Measurements from ENCODE around the gene TDRD6. TPM values are rescaled to one million over a fixed set of nuclear protein-coding genes. Genes with fewer than 3 reads are reported as not detected.

TDRD6 gene
- total RNA-seq, 1 donor = 0.36 TPM

DNA sequence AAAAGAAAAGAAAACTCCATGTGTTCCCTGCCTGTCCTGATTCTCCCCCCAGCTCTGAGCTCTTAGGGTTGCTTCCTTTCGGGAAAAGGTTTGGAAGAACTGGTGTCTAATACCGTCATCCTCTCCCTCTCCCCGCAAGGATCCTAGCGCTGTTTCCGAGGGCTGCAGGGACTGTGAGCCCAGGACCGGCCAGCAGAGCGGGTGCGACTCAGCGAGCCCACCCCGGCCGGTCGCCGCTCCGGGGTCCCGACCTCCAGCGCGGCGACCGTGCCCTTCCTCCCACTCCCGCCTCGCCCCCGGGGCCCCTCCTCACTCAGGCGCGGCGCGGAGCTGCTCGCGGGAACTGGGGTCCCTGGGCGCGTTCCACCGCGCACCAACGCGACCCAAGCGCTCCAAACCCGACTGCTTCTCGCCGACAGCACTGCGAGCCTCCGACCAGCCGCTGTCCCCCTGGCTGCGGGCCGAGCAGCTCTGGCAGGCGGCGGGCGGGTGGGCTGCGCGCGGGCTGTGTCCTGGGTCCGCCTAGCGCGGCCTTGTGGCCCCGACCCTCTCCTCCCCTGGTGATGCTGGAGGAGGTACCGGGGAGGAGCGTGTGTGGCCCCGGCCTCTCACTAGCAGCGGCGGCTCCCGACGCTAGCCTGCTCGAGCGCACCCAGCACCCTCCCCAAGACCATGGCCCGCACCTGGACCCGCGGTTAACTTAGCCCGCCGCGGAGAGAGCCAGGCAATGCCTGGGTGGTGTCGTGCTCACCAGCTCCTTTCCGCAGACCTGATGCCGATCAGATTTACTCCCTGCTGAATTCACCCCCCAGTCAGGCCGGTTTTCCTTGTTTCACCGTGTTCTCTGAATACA, 47.4 kb downstream of the TDRD6 start, which contains the start of gene PLA2G7:
Gene PLA2G7, minus strand, starts transcription at position 509 of the 853 bp plus-strand sequence. CDS start 12,484 bp downstream, outside the sequence.
- no peaks in the 10 kb centered on the region for H3K9me3 ChIP-seq (ENCODE audit: low read depth, low read length)
- TF ChIP-seq, protein P1, sequence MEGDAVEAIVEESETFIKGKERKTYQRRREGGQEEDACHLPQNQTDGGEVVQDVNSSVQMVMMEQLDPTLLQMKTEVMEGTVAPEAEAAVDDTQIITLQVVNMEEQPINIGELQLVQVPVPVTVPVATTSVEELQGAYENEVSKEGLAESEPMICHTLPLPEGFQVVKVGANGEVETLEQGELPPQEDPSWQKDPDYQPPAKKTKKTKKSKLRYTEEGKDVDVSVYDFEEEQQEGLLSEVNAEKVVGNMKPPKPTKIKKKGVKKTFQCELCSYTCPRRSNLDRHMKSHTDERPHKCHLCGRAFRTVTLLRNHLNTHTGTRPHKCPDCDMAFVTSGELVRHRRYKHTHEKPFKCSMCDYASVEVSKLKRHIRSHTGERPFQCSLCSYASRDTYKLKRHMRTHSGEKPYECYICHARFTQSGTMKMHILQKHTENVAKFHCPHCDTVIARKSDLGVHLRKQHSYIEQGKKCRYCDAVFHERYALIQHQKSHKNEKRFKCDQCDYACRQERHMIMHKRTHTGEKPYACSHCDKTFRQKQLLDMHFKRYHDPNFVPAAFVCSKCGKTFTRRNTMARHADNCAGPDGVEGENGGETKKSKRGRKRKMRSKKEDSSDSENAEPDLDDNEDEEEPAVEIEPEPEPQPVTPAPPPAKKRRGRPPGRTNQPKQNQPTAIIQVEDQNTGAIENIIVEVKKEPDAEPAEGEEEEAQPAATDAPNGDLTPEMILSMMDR (IDR thresholded peaks at IDR 0.05; ENCODE audit: extremely low read depth, low read depth, low read length) = no peak
- H3K4me3 ChIP-seq (ENCODE audit: insufficient read depth, low read length) = peak within 1 kb of the TSS; percentile 43
- H3K27me3 ChIP-seq (ENCODE audit: insufficient read depth, low read length) = peaks cover 38% of the 10 kb centered on the region
- H3K36me3 ChIP-seq (ENCODE audit: insufficient read depth, low read length) = no peaks in the 10 kb centered on the region
- H3K4me2 ChIP-seq (ENCODE audit: insufficient read depth, low read length) = peak within 1 kb of the TSS; percentile 69
- H4K20me1 ChIP-seq (ENCODE audit: insufficient read depth, low read length) = no peaks in the 10 kb centered on the region
- DNase-seq (ENCODE audit: insufficient read length, low spot score, missing footprints) = peak; percentile 79
- no peak within 1 kb of the TSS for H2AFZ ChIP-seq (ENCODE audit: low read length)
- no peaks in the 10 kb centered on the region for H3K79me2 ChIP-seq (ENCODE audit: insufficient read depth, low read length)
- H3K27ac ChIP-seq (ENCODE audit: low read depth, low read length) = no peak within 1 kb of the TSS
- no peaks in the 10 kb centered on the region for H3K4me1 ChIP-seq (ENCODE audit: insufficient read depth, low read length)

DNA sequence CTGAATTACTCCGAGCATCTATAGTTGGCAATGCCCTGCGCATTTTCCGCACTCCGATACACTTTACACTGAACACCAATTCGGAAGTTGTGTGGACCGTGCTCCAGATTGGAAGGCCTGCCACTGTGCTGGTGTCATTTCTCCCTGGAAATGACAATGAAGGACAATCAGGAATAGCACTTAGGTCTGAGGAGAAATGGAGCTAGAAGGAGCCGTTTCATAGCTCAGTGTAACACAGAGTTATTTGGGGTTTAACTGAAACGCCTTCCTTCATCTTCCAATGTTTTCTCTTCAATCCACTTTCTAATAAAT, 48.0 kb downstream of the TDRD6 start:
- TF ChIP-seq, protein P1 (IDR thresholded peaks at IDR 0.05; ENCODE audit: extremely low read depth, low read depth, low read length) = no peak
- Histone ChIP-seq H3K27me3 (ENCODE audit: insufficient read depth, low read length) (peaks cover 38% of the 10 kb centered on the region), H2AFZ (ENCODE audit: low read length) (no peak overlapping the region), H3K79me2 (ENCODE audit: insufficient read depth, low read length) (no peaks in the 10 kb centered on the region), H3K27ac (ENCODE audit: low read depth, low read length) (no peak overlapping the region), H3K4me3 (ENCODE audit: insufficient read depth, low read length) (peak overlapping the region; percentile 43), H3K4me1 (ENCODE audit: insufficient read depth, low read length) (no peaks in the 10 kb centered on the region), H3K9me3 (ENCODE audit: low read depth, low read length) (no peaks in the 10 kb centered on the region), H4K20me1 (ENCODE audit: insufficient read depth, low read length) (no peaks in the 10 kb centered on the region), H3K4me2 (ENCODE audit: insufficient read depth, low read length) (peak overlapping the region; percentile 23), H3K36me3 (ENCODE audit: insufficient read depth, low read length) (no peaks in the 10 kb centered on the region)
- DNase-seq (ENCODE audit: insufficient read length, low spot score, missing footprints) = no peak

DNA sequence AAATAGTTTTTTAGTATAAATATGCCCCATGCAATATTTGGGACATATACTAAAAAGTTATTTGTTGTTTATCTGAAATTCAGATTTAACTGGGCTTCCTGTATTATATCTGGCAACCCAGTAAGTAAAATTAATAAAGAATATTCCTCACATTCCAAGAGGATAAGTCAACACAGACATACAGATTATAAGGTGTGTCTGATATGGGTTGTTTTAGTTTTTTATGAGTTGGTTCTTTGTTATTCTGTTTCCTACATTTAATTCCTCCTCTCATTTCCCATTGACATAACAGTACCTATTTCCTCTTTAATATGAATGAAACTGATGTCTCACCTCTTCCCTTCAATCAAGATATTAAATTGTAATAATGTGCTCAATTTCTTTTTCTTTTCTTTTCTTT, 49.2 kb downstream of the TDRD6 start:
- Histone ChIP-seq H4K20me1 (ENCODE audit: insufficient read depth, low read length) (no peaks in the 10 kb centered on the region), H3K4me3 (ENCODE audit: insufficient read depth, low read length) (no peak overlapping the region), H3K4me2 (ENCODE audit: insufficient read depth, low read length) (no peak overlapping the region), H3K27ac (ENCODE audit: low read depth, low read length) (no peak overlapping the region), H3K27me3 (ENCODE audit: insufficient read depth, low read length) (peaks cover 38% of the 10 kb centered on the region), H3K79me2 (ENCODE audit: insufficient read depth, low read length) (no peaks in the 10 kb centered on the region), H3K9me3 (ENCODE audit: low read depth, low read length) (no peaks in the 10 kb centered on the region), H2AFZ (ENCODE audit: low read length) (no peak overlapping the region), H3K4me1 (ENCODE audit: insufficient read depth, low read length) (no peaks in the 10 kb centered on the region), H3K36me3 (ENCODE audit: insufficient read depth, low read length) (no peaks in the 10 kb centered on the region)
- no peak for DNase-seq (ENCODE audit: insufficient read length, low spot score, missing footprints)
- TF ChIP-seq, protein P1 (IDR thresholded peaks at IDR 0.05; ENCODE audit: extremely low read depth, low read depth, low read length) = no peak

DNA sequence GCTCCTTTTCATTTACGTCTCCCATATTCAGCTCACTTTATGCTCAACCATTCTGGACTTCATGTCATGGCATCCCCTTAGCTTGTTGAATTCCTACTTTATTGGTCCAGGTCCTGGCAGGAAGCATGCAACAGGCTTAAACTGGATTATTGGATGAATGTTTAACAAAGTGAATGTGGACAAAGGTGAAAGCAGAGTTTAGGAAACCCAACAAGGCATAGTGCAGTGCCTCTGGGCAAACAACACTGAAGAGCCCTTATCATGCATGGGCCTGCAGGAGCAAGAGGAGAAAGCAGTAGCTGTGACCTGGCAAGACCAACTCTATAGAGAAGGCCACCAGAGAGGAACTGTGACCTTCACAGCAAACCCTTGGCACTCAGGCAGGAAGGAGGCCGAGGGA, 53.8 kb downstream of the TDRD6 start:
- Histone ChIP-seq H3K27me3 (ENCODE audit: insufficient read depth, low read length) (peaks cover 2% of the 10 kb centered on the region), H2AFZ (ENCODE audit: low read length) (no peak overlapping the region), H3K4me1 (ENCODE audit: insufficient read depth, low read length) (no peaks in the 10 kb centered on the region), H4K20me1 (ENCODE audit: insufficient read depth, low read length) (no peaks in the 10 kb centered on the region), H3K4me2 (ENCODE audit: insufficient read depth, low read length) (no peak overlapping the region), H3K9me3 (ENCODE audit: low read depth, low read length) (no peaks in the 10 kb centered on the region), H3K4me3 (ENCODE audit: insufficient read depth, low read length) (no peak overlapping the region), H3K27ac (ENCODE audit: low read depth, low read length) (no peak overlapping the region), H3K79me2 (ENCODE audit: insufficient read depth, low read length) (no peaks in the 10 kb centered on the region), H3K36me3 (ENCODE audit: insufficient read depth, low read length) (no peaks in the 10 kb centered on the region)
- TF ChIP-seq, protein P1 (IDR thresholded peaks at IDR 0.05; ENCODE audit: extremely low read depth, low read depth, low read length) = no peak
- DNase-seq (ENCODE audit: insufficient read length, low spot score, missing footprints) = no peak

All from osteoblast (primary cell).